ES-I3 (cell line): ENCODE measurements around the gene CRADD.
"Not testable (repeated sequence)": the region's sequence is repeated elsewhere in the genome, so short reads cannot be mapped to it uniquely, and the experiment has no call there.

ENCODE experiments used
- H3K36me3 ChIP-seq: 2 replicates; pipeline ENCODE4 v1.6.1; 2013; ENCODE audit warnings: mild to moderate bottlenecking, low read length, control low read depth, moderate library complexity; ENCODE audit not compliant: insufficient read depth
- H3K4me1 ChIP-seq: 2 replicates; pipeline ENCODE4 v1.6.1; 2013; ENCODE audit warnings: mild to moderate bottlenecking, control low read depth, low read length; ENCODE audit not compliant: insufficient read depth
- H3K9ac ChIP-seq: 2 replicates; pipeline ENCODE4 v1.6.1; 2013; ENCODE audit warnings: low read depth, mild to moderate bottlenecking, low read length, moderate library complexity
- H3K9me3 ChIP-seq: 2 replicates; pipeline ENCODE4 v1.6.1; 2013; ENCODE audit warnings: mild to moderate bottlenecking, low read length, moderate library complexity; ENCODE audit not compliant: control insufficient read depth, insufficient read depth

CRADD gene

DNA sequence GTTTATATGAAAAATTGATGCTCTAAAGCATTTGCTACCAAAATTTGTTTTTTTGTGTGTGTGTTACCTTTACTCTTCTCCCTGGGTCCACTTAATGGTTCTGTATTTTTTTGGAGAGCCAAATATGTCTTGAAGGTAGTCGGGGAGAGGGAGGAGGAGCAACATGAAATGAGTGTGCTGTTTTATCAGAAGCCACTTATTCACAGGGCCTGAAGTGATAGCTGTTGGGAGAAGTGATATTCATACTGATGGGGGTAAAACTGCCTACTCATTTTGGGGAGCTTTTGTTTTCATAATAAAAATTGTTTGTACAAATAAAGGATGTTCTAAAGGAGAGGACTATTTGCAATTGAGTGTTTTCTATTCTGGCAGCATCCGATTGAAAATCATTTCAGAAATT lies 29.2 kb downstream of the CRADD start:
- Histone ChIP-seq H3K36me3 (no peaks in the 10 kb centered on the region), H3K9ac (no peak overlapping the region), H3K9me3 (peaks cover 4% of the 10 kb centered on the region; the same call in 1 of the 2 replicates), H3K4me1 (peaks cover 19% of the 10 kb centered on the region)

DNA sequence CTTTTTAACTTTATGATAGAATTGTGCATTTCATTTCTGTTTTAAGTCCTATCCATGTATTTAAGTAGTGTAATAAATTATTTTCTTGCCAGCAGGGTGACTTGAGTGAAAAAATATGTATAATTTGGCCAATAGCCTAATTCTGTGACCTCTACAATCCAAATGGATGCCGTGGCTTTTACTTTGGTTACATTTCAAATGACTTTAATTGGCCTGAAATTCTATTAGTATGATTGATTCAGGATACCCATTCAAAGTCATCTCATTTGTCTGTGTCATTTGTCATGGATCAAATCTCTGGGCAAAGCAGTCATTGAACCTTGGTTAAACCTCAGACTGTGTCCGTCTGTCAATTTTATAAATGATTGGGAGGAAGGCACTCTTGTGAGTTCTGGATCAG lies 29.6 kb downstream of the CRADD start:
- H3K9me3 ChIP-seq = peaks cover 4% of the 10 kb centered on the region; the same call in 1 of the 2 replicates
- no peak overlapping the region for H3K9ac ChIP-seq
- peaks cover 14% of the 10 kb centered on the region for H3K4me1 ChIP-seq
- no peaks in the 10 kb centered on the region for H3K36me3 ChIP-seq

DNA sequence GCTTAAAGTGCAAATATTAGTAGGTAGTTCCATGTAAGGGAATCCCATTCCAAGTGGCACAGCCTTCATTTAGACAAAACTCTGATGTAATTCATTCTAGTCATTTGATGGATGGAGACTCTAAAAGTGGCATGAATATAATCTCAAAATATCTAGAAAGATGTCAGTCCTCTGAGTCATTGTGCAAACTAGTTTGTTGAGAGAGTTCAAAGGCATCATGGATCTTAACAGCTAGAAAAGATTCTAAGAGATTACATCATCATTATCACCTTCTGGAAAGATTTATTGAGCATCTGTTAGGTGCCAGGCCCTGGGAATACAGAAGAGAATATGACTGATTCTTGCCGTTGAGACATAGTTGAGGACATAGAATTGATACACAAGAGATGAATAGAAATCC lies 30.7 kb downstream of the CRADD start:
- Histone ChIP-seq H3K36me3 (no peaks in the 10 kb centered on the region), H3K9me3 (peaks cover 4% of the 10 kb centered on the region; the same call in 1 of the 2 replicates), H3K9ac (no peak overlapping the region), H3K4me1 (peaks cover 5% of the 10 kb centered on the region)

DNA sequence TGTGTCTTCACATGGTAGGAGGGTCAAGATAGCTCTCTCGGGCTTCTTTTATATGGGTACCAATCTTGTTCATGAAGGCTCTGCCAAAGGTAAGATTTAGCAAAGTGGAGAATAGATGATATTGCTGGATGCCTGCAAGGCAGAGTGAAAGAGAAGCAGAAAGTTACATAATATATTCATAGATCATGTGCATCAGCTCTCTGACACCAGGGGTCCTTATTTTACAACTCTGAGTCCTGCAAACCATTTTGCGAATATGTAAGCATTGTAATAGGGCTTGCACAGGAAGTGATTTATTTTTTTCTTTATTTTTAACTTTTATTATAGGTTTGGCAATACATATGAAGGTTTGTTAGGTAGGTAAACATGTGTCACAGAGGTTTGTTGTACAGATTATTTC lies 31.8 kb downstream of the CRADD start:
- Histone ChIP-seq H3K4me1 (peaks cover 4% of the 10 kb centered on the region), H3K36me3 (no peaks in the 10 kb centered on the region), H3K9me3 (peaks cover 4% of the 10 kb centered on the region; the same call in 1 of the 2 replicates), H3K9ac (no peak overlapping the region)

DNA sequence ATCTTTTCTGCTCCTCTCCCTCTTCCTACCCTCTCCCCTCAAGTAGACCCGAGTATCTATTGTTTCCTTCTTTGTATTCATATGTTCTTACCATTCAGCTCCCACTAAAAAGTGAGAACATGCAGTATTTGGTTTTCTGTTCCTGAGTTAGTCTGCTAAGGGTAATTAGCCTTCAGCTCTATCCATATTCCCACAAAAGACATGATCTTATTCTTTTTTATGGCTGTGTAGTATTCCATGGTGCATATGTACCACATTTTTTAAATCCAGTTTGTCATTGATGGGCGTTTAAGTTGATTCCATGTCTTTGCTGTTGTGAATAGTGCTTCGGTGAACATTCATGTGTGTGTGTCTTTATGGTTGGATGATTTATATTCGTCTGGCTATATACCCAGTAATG lies 32.2 kb downstream of the CRADD start:
- H3K9ac ChIP-seq = no peak overlapping the region
- H3K36me3 ChIP-seq = no peaks in the 10 kb centered on the region
- peaks cover 7% of the 10 kb centered on the region for H3K4me1 ChIP-seq
- peaks cover 4% of the 10 kb centered on the region; the same call in 1 of the 2 replicates for H3K9me3 ChIP-seq

DNA sequence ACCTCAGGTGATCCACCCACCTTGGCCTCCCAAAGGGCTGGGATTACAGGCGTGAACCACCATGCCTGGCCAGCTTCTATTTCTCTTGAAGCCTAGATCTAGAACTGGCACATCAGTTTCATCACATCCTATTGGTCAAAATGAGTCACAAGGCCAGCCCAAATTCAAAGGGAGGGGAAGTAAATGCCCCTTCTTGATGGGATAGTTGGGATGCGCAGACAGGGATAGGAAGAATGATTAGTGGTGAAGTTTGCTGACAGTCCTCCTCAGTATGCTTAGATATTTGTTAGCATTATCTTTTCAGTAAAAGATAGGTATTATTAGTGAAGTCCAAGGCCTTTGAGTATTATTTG lies 33.4 kb downstream of the CRADD start:
- Histone ChIP-seq H3K36me3 (no peaks in the 10 kb centered on the region), H3K9ac (no peak overlapping the region), H3K4me1 (peaks cover 5% of the 10 kb centered on the region; the same call in 1 of the 2 replicates), H3K9me3 (peaks cover 4% of the 10 kb centered on the region; the same call in 1 of the 2 replicates)

DNA sequence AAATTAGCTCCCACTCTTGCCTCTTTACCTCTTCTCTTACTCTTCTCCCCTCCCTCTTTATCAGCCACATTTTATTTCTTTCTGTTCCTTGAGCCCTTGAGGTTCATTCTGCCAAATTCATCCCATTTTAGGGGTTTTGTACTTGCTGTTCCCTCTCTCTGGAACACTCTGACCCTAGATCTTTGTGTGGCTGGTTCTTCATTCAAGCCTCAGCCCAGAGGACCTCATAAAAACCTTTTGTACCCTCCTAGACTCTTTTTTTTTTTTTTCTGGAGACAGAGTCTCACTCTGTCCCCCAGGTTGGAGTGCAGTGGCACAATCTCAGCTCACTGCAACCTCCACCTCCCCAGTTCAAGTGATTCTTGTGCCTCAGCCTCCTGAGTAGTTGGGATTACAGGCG lies 34.3 kb downstream of the CRADD start:
- H3K9ac ChIP-seq, H3K4me1 ChIP-seq, H3K36me3 ChIP-seq, H3K9me3 ChIP-seq: not testable (repeated sequence)

DNA sequence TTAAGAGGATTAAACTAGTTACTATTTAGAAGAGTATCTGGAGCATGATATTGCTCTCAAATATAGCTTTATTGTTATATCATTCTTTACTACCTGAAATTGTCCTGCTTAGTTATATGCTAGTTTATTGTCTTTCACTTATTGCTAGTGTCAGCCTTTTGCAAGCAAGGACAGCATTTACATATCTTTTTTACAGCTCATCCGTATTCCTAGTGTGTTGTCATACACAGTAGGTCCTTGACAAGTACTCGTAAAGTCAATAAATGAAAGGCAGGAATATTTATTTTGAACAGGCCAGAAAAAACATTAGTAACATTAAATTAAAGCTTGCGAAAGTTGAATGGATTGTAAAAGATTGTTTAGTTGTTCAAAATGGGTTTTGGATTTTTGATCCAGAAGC lies 35.0 kb downstream of the CRADD start:
- Histone ChIP-seq H3K36me3 (no peaks in the 10 kb centered on the region), H3K9ac (no peak overlapping the region), H3K4me1 (peaks cover 5% of the 10 kb centered on the region; the same call in 1 of the 2 replicates), H3K9me3 (peaks cover 4% of the 10 kb centered on the region; the same call in 1 of the 2 replicates)

DNA sequence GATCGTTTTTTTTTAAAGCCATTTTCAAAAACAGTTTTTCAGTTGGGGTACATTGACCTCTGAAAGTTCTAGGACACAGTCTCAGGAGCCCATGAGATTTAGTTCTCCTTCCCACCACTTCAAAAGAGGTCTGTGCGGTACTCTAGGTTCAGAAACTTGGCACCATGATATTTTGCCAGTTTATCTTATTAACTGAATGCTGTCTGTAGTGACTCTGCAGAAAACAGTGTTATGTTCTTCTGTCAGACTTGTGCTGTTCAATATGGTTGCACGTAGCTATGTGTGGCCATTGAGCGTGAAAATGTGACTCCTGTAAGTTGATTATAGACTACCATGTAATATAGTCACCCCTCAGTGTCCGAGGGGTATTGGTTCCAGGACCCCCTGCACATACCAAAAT lies 35.9 kb downstream of the CRADD start:
- Histone ChIP-seq H3K36me3 (no peaks in the 10 kb centered on the region), H3K9me3 (peaks cover 4% of the 10 kb centered on the region; the same call in 1 of the 2 replicates), H3K9ac (no peak overlapping the region), H3K4me1 (peaks cover 5% of the 10 kb centered on the region; the same call in 1 of the 2 replicates)

DNA sequence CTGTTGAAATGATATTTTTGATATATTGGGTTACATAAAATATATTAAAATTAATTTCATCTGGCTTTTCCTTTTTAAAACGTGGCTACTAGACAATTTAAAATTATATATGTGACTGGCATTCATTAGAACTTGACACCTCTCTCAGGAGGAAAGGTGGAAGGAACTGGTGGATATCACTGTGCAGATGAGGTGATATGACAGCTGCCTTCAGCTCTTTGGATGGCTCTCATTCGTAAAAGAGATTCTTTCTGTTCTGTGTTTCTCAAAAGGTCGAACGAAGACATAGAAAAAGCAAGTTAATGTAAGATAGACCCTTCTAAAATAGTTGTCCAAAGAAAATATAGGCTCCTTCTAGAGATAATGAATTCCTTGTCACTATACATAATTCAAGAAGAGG lies 36.6 kb downstream of the CRADD start:
- Histone ChIP-seq H3K9ac (no peak overlapping the region), H3K4me1 (peaks cover 5% of the 10 kb centered on the region; the same call in 1 of the 2 replicates), H3K36me3 (no peaks in the 10 kb centered on the region), H3K9me3 (peaks cover 4% of the 10 kb centered on the region; the same call in 1 of the 2 replicates)

DNA sequence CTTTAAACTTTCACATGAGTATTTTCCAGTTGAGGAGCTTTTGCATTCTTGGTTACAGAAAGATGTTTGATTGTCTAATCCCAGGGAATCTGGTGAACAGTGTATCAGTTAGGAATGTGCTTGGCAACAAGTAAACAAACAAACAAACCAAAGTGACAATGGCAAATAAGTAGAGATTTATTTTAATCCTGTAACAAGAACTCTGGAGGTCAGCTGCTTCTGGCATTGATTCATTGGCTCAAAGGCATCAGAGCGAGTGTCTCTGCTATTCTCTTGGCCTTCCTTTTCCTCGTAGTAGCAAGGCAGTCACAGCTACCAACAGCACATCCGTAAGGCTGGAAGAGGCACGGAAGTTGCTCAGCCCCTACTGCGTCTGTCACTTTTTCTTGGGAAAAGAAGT lies 37.2 kb downstream of the CRADD start:
- Histone ChIP-seq H3K9me3 (peaks cover 3% of the 10 kb centered on the region; the same call in 1 of the 2 replicates), H3K4me1 (peaks cover 5% of the 10 kb centered on the region; the same call in 1 of the 2 replicates), H3K36me3 (no peaks in the 10 kb centered on the region), H3K9ac (no peak overlapping the region)

DNA sequence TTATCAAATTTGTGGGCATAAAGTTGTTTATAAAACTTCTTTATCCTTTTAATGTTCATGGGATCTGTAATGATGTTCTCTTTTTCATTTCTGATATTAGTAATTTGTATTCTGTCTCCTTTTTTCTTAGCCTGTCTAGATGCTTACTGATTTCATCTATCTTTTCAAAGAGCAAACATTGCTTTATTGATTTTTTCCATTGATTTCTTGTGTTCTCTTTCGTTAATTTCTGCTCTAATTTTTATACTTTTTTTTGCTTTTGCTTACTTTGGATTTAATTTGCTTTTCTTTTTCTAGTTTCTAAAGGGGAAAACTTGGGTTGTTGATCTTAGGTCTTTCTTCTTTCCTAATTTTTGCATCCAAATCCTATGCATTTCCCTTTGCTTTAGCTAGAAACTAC lies 42.5 kb downstream of the CRADD start:
- H3K36me3 ChIP-seq = no peaks in the 10 kb centered on the region
- H3K4me1 ChIP-seq = no peaks in the 10 kb centered on the region
- H3K9me3 ChIP-seq = peaks cover 3% of the 10 kb centered on the region
- no peak overlapping the region for H3K9ac ChIP-seq

DNA sequence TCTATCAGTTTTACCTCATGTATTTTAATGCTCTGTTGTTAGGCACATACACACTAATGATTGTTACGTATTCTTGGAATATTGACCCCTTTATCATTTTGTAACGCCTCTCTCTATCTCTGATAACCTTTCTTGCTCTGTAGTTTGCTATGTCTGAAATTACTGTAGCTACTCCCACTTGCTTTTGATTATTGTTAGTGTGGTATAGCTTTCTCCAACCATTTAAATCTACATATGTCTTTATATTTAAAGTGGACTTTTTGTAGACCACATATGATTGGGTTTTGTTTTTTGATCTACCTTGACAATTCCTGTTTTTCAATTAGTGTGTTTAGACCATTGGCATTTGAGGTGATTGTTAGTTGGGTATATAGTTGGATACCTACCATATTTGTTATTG lies 43.4 kb downstream of the CRADD start:
- Histone ChIP-seq H3K9me3 (peaks cover 3% of the 10 kb centered on the region), H3K36me3 (no peaks in the 10 kb centered on the region), H3K4me1 (no peaks in the 10 kb centered on the region), H3K9ac (no peak overlapping the region)

DNA sequence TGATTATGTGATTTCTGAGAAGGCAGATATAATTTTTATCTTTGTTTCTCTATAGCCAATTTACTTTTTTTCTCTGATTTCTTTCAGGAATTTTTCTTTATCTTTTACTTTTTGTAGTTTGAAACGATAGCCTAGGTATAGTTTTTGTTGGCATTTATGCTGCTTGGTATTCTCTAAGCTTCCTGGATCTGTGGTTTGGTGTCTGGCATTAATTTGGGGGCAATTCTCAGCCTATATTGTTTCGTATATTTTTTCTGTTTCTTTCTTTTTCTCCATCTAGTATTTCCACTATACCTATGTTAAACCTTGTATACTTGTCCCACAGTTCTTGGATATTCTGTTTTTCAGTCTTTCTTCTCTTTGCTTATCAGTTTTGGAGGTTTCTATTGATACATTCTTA lies 45.0 kb downstream of the CRADD start:
- H3K36me3 ChIP-seq = no peaks in the 10 kb centered on the region
- H3K4me1 ChIP-seq = peaks cover 2% of the 10 kb centered on the region; the same call in 1 of the 2 replicates
- H3K9me3 ChIP-seq = peaks cover 3% of the 10 kb centered on the region
- no peak overlapping the region for H3K9ac ChIP-seq

DNA sequence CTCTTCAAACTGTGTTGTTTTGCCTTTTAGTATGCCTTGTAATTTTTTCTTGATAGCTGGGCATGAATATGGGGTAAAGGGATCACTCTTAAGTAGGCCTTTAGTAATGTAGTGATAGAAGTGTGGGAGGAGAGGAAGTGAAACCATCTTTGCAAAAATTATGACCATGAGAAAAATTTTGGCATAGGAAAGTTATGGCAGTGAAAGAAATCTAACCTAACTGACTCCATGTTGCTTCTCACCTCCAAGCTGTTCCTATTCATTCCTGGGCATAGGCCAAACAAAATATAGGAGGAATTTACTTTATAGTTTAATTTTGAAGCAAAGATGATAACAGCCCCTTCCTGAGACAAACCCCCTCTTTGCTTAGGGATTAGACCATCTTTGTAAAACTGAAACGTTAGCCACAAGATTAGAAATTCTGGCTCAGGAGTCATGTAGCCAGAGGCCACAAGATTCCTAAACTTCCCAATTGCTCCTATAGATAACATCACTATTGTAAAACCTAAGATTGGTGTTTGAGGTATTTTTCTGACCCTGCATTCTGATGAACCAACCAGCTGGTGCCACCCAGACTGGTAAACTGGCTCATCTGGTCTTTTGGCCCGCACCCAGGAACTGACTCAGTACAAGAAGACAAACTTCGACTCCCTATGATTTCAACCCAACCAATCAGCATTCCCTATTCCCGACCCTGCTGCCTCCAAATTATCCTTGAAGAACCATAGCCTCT lies 45.8 kb downstream of the CRADD start:
- no peak overlapping the region for H3K9ac ChIP-seq
- H3K4me1 ChIP-seq = peaks cover 7% of the 10 kb centered on the region
- peaks cover 3% of the 10 kb centered on the region for H3K9me3 ChIP-seq
- H3K36me3 ChIP-seq = no peaks in the 10 kb centered on the region
